Measurements from ENCODE around the gene STAT2. TPM values are rescaled to one million over a fixed set of nuclear protein-coding genes. Genes with fewer than 3 reads are reported as not detected.

The STAT2 gene
- total RNA-seq, 1 donor from 2014 or later, result 70.0 TPM

- Mint-ChIP-seq H3K4me1 (no peaks in the 10 kb centered on the region), H3K36me3 (ENCODE audit: low read depth) (peaks cover 5% of the 10 kb centered on the region), H3K4me3 (no peak overlapping the region), H3K9me3 (peaks cover 12% of the 10 kb centered on the region), H3K27ac (ENCODE audit: unreplicated experiment) (no peak overlapping the region), H3K27me3 (ENCODE audit: low read depth) (peaks cover 18% of the 10 kb centered on the region)
- TF ChIP-seq CTCF (conservative IDR thresholded peaks at IDR 0.05), result no peak
- DNase-seq (ENCODE audit: low read depth, low spot score), result no peak
These were observed 13.6 kb upstream of the STAT2 start for GRCh38 chr12:56373515-56373914.

GRCh38 chr12:56366948-56367347, 7.0 kb upstream of the STAT2 start:
- no peaks in the 10 kb centered on the region for H3K4me1 Mint-ChIP-seq
- H3K27me3 Mint-ChIP-seq (ENCODE audit: low read depth), result peaks cover 22% of the 10 kb centered on the region
- H3K27ac Mint-ChIP-seq (ENCODE audit: unreplicated experiment), result no peak overlapping the region
- no peak overlapping the region for H3K4me3 Mint-ChIP-seq
- H3K36me3 Mint-ChIP-seq (ENCODE audit: low read depth), result no peaks in the 10 kb centered on the region
- no peak for DNase-seq (ENCODE audit: low read depth, low spot score)
- peaks cover 3% of the 10 kb centered on the region for H3K9me3 Mint-ChIP-seq
- TF ChIP-seq CTCF (conservative IDR thresholded peaks at IDR 0.05), result no peak

GRCh38 chr12:56362130-56363059, 2.5 kb upstream of the STAT2 start, which contains the start of gene APOF:
Gene APOF, minus strand, starts transcription at chr12:56362857. Its CDS starts 112 bp downstream, at chr12:56362745.
- H3K36me3 Mint-ChIP-seq (ENCODE audit: low read depth), result no peaks in the 10 kb centered on the region
- no peak for TF ChIP-seq CTCF (conservative IDR thresholded peaks at IDR 0.05)
- peaks cover 13% of the 10 kb centered on the region for H3K27me3 Mint-ChIP-seq (ENCODE audit: low read depth)
- H3K4me1 Mint-ChIP-seq, result peaks cover 19% of the 10 kb centered on the region
- H3K27ac Mint-ChIP-seq (ENCODE audit: unreplicated experiment), result no peak within 1 kb of the TSS
- no peaks in the 10 kb centered on the region for H3K9me3 Mint-ChIP-seq
- H3K4me3 Mint-ChIP-seq, result peak within 1 kb of the TSS; percentile 96
- no peak for DNase-seq (ENCODE audit: low read depth, low spot score)

GRCh38 chr12:56361487-56362129, 1.7 kb upstream of the STAT2 start:
- no peak for DNase-seq (ENCODE audit: low read depth, low spot score)
- Mint-ChIP-seq H3K9me3 (no peaks in the 10 kb centered on the region), H3K27me3 (ENCODE audit: low read depth) (peaks cover 13% of the 10 kb centered on the region), H3K36me3 (ENCODE audit: low read depth) (no peaks in the 10 kb centered on the region), H3K27ac (ENCODE audit: unreplicated experiment) (no peak overlapping the region), H3K4me1 (peaks cover 19% of the 10 kb centered on the region), H3K4me3 (peak overlapping the region; percentile 96)
- no peak for TF ChIP-seq CTCF (conservative IDR thresholded peaks at IDR 0.05)

- Mint-ChIP-seq H3K9me3 (no peaks in the 10 kb centered on the region), H3K4me3 (peak overlapping the region; percentile 96), H3K27ac (ENCODE audit: unreplicated experiment) (peak overlapping the region; percentile 84), H3K27me3 (ENCODE audit: low read depth) (peaks cover 11% of the 10 kb centered on the region), H3K4me1 (peaks cover 19% of the 10 kb centered on the region), H3K36me3 (ENCODE audit: low read depth) (peaks cover 3% of the 10 kb centered on the region)
- no peak for TF ChIP-seq CTCF (conservative IDR thresholded peaks at IDR 0.05)
- no peak for DNase-seq (ENCODE audit: low read depth, low spot score)
These were observed 923 bp downstream of the STAT2 start for GRCh38 chr12:56358836-56359532.
